ENCODE data around the gene ALAS2.
"Not testable (repeated sequence)": the region's sequence is repeated elsewhere in the genome, so short reads cannot be mapped to it uniquely, and the experiment has no call there.

ALAS2 gene

GRCh38 chrX:55030271-55031205, at the start of gene ALAS2:
Gene ALAS2, minus strand, starts transcription at chrX:55030977. Its CDS starts 4,977 bp downstream, at chrX:55026000.
- no peak for DNase-seq (ENCODE audit: extremely low read depth in 1 of 2, low read depth in 1 of 2)

GRCh38 chrX:55074851-55075467, 44.2 kb upstream of the ALAS2 start, which contains the start of gene PAGE2B:
Gene PAGE2B, plus strand, starts transcription at chrX:55075030. Its CDS starts 1,012 bp downstream, at chrX:55076042.
- DNase-seq (ENCODE audit: extremely low read depth in 1 of 2, low read depth in 1 of 2) = no peak

DNA sequence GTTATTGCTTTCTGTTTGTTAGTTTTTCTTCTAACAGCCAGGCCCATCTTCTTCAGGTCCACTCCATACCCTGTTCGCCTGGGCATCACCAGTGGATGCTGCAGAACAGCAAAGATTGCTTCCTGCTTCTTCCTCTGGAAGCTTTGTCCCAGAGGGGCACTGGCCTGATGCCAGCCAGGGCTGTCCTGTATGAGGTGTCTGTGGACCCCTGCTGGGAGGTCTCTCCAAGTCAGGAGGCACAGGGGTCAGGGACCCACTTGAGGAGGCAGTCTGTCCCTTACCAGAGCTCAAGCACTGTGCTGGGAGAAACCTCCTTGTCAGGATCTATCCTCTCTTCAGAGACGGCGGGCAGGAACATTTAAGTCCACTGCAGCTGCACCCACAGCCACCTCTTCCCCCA, 41.5 kb upstream of the ALAS2 start:
- DNase-seq (ENCODE audit: extremely low read depth in 1 of 2, low read depth in 1 of 2) = no peak

DNA sequence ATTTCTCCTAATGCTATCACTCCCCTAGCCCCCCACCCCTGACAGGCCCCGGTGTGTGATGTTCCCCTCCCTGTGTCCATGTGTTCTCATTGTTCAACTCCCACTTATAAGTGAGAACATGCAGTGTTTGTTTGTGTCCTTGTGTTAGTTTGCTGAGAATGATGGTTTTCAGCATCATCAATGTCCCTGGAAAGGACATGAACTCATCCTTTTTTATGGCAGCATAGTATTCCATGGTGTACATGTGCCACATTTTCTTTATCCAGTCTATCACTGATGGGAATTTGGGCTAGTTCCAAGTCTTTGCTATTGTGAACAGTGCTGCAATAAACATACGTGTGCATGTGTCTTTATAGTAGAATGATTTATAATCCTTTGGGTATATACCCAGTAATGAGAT, 36.4 kb upstream of the ALAS2 start:
- not testable (repeated sequence) for DNase-seq (ENCODE audit: extremely low read depth in 1 of 2, low read depth in 1 of 2)

DNA sequence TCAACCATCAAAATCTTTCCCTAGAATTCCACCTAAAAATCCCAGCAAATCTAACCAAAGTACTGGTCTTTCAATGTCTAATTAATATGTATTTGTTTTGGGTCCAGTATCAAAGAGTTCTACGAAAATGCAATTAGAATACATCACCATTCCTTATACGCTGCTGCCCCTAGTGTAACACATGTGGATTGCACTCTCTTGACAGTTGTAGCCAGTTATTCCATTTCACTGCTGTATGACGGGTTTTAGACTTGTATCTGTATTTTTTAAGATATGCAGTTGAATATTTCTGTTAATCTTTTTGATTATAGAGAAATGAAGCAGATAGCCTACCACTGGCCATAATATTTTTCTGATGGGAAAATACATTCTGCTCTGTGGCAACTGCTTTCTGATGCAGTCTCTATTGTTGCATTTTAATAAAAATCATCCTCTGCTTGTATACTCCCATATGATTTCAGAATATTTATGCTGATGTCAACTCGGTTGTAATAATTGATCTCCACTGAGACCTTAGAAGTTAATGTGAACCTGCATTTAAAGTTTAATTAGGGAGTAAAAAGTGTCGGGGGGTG, 27.0 kb upstream of the ALAS2 start:
- no peak for DNase-seq (ENCODE audit: extremely low read depth in 1 of 2, low read depth in 1 of 2)

DNA sequence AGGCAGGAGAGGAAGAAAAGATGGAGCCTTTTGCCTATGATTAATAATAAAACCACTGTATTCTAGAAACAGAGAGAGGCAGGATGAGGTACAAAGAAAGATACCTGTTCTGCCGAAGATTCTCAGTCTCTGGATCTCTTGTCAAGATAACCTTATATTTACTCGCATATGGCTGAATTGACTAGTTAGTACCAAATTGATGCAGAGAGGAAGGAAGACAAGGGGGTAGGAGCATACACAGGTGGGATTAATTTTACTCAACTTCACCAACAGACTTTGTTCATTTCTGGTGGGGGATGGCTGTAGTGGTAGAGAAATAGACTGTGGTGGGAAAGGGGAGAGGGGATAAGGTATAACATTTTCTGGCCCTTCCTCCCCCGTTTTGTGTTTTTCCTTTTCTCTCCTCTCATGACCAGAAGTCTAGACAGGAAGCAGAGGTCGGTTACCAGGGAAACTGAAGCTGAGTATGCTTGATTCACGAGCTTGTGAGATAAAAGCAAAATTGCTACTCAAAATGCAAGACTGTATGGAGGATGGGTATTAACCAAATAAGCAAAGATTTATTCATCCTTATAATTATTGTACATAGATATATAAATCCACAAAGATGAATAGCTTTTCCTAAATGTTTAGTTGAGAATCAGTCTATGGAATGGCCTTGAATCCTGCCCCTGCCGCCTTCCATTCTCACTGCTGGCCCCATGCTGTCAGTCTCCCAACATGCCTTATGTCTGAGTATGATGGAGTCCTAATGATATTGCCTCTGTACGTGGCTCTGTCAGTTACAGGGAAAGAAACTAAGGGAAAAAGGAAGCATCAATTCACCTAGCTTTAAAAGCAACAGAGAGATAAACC, 26.3 kb upstream of the ALAS2 start:
- DNase-seq (ENCODE audit: extremely low read depth in 1 of 2, low read depth in 1 of 2) = peak in 1 of 2 donors; percentile 2

GRCh38 chrX:55050599-55050998, 19.8 kb upstream of the ALAS2 start:
- not testable (repeated sequence) for DNase-seq (ENCODE audit: extremely low read depth in 1 of 2, low read depth in 1 of 2)

DNA sequence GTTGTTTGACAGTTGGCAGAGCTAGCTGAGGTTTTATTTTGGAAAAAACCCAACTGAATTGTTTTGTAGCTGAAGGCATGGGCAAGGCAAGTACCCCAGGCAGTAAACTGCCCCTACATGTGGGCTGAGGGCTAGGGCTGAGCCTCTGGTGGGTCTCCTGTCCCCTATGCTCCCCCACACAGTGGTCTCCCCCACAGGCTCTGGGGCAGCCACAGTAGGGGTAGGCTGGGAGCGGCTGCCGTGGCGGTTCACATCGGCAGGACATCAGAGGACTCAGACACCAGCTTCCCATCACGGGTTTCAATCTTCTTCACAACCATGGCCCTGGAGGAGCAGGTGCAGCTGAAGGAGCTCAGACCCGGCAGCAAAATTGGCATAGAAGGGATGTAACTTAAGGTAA, 10.7 kb upstream of the ALAS2 start:
- no peak for DNase-seq (ENCODE audit: extremely low read depth in 1 of 2, low read depth in 1 of 2)

DNA sequence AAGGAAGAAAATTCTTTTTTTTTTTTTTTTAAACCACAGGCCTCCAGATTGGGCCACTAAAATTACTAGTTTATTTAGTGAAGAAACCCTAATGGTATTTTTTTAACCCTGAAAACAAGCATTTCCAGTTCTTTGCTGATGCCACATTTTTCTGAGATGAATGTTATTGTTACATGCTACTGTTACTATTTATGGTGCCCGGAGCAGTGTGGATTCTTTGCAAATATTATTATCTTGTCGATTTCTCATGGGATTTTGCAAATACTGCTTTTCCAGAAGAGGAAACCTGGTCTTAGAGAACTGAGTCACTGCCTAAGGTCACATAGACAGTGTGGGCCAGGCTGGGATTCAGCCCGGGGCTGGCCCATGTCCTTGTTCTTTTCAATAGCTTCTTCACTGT, 8.7 kb upstream of the ALAS2 start:
- DNase-seq (ENCODE audit: extremely low read depth in 1 of 2, low read depth in 1 of 2) = no peak

GRCh38 chrX:55033429-55033828, 2.7 kb upstream of the ALAS2 start:
- no peak for DNase-seq (ENCODE audit: extremely low read depth in 1 of 2, low read depth in 1 of 2)

- no peak for DNase-seq (ENCODE audit: extremely low read depth in 1 of 2, low read depth in 1 of 2)
Observed at GRCh38 chrX:55029291-55029690, 1.5 kb downstream of the ALAS2 start.

GRCh38 chrX:55028611-55029010, 2.2 kb downstream of the ALAS2 start:
- no peak for DNase-seq (ENCODE audit: extremely low read depth in 1 of 2, low read depth in 1 of 2)

GRCh38 chrX:55028040-55028439, 2.7 kb downstream of the ALAS2 start:
- no peak for DNase-seq (ENCODE audit: extremely low read depth in 1 of 2, low read depth in 1 of 2)

GRCh38 chrX:55026840-55027239, 3.9 kb downstream of the ALAS2 start:
- DNase-seq (ENCODE audit: extremely low read depth in 1 of 2, low read depth in 1 of 2) = no peak

DNA sequence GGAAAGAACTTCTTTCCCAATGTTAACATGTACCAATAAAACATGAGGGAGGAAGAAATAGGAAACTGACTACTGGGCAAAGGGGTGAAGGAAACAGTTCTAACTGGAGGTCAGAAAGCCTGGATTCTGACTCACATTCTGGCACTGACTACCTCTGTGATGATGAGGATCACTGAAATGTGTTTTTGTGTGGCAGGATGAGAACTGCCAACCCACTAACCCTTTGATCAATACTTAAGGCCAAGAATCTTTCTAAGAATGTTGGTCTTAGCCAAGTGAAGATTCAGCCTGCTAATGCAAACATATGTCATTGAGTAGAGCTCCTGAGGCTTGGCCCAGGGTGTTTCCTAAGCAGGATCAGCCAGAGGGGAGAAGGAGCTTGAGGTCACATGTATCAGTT, 4.6 kb downstream of the ALAS2 start:
- no peak for DNase-seq (ENCODE audit: extremely low read depth in 1 of 2, low read depth in 1 of 2)

GRCh38 chrX:55014897-55015299, 15.9 kb downstream of the ALAS2 start:
- no peak for DNase-seq (ENCODE audit: extremely low read depth in 1 of 2, low read depth in 1 of 2)

DNA sequence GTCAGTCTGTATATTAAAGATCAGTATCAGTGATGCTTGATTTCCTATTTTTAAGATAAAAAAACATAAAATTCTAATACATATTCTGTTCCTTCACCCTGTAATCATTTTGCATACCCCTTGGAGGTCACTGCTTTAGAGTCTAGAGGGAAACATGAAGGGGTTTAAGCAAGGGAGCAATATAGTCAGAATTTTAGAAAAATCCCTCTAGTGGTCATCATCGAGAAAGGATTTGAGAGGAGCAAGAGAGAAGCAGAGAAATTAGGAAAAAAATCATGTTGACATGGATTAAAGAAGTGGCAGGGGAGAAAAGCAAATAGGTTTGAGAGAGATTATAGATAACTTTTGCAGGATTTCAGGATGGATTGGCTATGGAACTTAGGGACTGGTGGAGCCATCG, 19.5 kb downstream of the ALAS2 start:
- DNase-seq (ENCODE audit: extremely low read depth in 1 of 2, low read depth in 1 of 2) = no peak

DNA sequence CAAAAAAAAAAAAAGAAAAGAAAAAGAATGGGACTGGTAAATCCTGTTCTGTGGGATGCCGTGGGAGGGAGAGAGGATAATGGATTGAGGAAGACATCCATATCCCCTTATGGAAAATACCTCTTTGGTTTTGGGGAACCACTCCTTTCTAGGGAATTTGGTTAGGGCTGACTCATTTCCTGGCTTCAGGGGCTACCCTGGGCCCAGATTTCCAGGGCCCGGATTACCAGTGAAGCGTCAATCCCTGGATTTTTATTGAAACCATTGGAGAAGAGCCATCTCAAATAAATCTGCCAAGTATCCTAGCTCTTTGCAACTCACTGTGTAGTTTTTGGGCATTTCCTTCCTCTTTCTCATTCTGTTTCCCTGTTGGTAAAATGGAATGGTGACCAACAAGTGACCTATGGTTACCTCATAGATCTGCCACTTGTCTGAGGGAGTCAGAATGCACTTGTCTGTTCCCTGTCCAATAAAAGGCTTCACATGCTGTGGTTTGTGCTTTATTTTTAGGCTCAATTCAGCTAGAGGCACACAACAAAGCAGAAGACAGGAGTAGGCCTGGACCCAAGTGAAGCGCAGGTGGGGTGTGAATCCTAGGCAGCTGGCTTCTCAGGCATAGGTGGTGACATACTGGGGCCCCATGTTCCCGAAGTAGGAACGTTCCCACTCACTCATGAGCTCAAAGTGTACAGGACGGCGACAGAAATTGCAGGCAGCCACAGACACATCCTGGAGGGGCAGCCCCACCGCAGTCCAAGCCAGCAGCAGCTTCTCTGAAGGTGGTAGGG, 22.0 kb downstream of the ALAS2 start:
- DNase-seq (ENCODE audit: extremely low read depth in 1 of 2, low read depth in 1 of 2) = no peak

- DNase-seq (ENCODE audit: extremely low read depth in 1 of 2, low read depth in 1 of 2) = no peak
Observed at GRCh38 chrX:55007656-55008055, 23.1 kb downstream of the ALAS2 start.
